Mesothelial cell of epicardium (in vitro differentiated cells): Measurements from ENCODE around the gene CSNK1D. TPM values are rescaled to one million over a fixed set of nuclear protein-coding genes. Genes with fewer than 3 reads are reported as not detected.

ENCODE experiments used
- DNase-seq, 2 experiments: peaks; one replicate each; pipeline ENCODE4 v3.0.0; 2021; ENCODE audit warnings: low spot score in 2 of 2; ENCODE audit not compliant: unreplicated experiment in 2 of 2
- H3K27ac Mint-ChIP-seq: 2 replicates; pipeline ENCODE4 v1.8.0; 2021; ENCODE audit warnings: mixed read lengths
- H3K27me3 Mint-ChIP-seq: 2 replicates; pipeline ENCODE4 v1.8.0; 2021; ENCODE audit warnings: low read depth, mixed read lengths
- H3K36me3 Mint-ChIP-seq: 2 replicates; pipeline ENCODE4 v1.8.0; 2021; ENCODE audit warnings: mixed read lengths
- H3K4me1 Mint-ChIP-seq: 2 replicates; pipeline ENCODE4 v1.8.0; 2021; ENCODE audit warnings: mixed read lengths
- H3K4me3 Mint-ChIP-seq: 2 replicates; pipeline ENCODE4 v1.8.0; 2021; ENCODE audit warnings: mild to moderate bottlenecking, moderate library complexity, mixed read lengths
- H3K9me3 Mint-ChIP-seq: 2 replicates; pipeline ENCODE4 v1.8.0; 2021; ENCODE audit warnings: mixed read lengths
- CTCF ChIP-seq: fragments of 200-600 bp; sonication (generic); IDR thresholded peaks from one replicate; pipeline ENCODE4 v1.5.0; 2021; ENCODE audit warnings: antibody characterized with exemption; ENCODE audit not compliant: unreplicated experiment
- total RNA-seq: library from RNA; stranded (reverse); gene quantifications from 3 replicates; pipeline ENCODE4 v1.2.1, GENCODE V29; 2021

CSNK1D gene
- total RNA-seq, 1 donor from 2014 or later, result 204 TPM

GRCh38 chr17:82304826-82305726 lies 31.6 kb upstream of the CSNK1D start:
- H3K4me3 Mint-ChIP-seq, result no peak overlapping the region
- peaks cover 13% of the 10 kb centered on the region for H3K27me3 Mint-ChIP-seq
- H3K36me3 Mint-ChIP-seq, result no peaks in the 10 kb centered on the region
- H3K27ac Mint-ChIP-seq, result peak overlapping the region; percentile 50
- H3K4me1 Mint-ChIP-seq, result peaks cover 25% of the 10 kb centered on the region
- H3K9me3 Mint-ChIP-seq, result no peaks in the 10 kb centered on the region
- no peak for DNase-seq
- TF ChIP-seq CTCF, result no peak

- no peak for TF ChIP-seq CTCF
- no peaks in the 10 kb centered on the region for H3K36me3 Mint-ChIP-seq
- H3K4me3 Mint-ChIP-seq, result no peak overlapping the region
- no peaks in the 10 kb centered on the region for H3K9me3 Mint-ChIP-seq
- H3K27ac Mint-ChIP-seq, result peak overlapping the region; percentile 50
- H3K27me3 Mint-ChIP-seq, result peaks cover 10% of the 10 kb centered on the region
- H3K4me1 Mint-ChIP-seq, result peaks cover 25% of the 10 kb centered on the region
- DNase-seq, result no peak
Observed at GRCh38 chr17:82303944-82304808, 30.7 kb upstream of the CSNK1D start.

- no peak overlapping the region for H3K27ac Mint-ChIP-seq
- no peaks in the 10 kb centered on the region for H3K9me3 Mint-ChIP-seq
- TF ChIP-seq CTCF, result no peak
- no peak for DNase-seq
- no peak overlapping the region for H3K4me3 Mint-ChIP-seq
- H3K27me3 Mint-ChIP-seq, result peaks cover 8% of the 10 kb centered on the region
- no peaks in the 10 kb centered on the region for H3K36me3 Mint-ChIP-seq
- H3K4me1 Mint-ChIP-seq, result peaks cover 27% of the 10 kb centered on the region
Observed at GRCh38 chr17:82302991-82303943, 29.8 kb upstream of the CSNK1D start.

GRCh38 chr17:82302568-82302963 lies 29.1 kb upstream of the CSNK1D start:
- Mint-ChIP-seq H3K27me3 (peaks cover 8% of the 10 kb centered on the region), H3K4me1 (peaks cover 34% of the 10 kb centered on the region), H3K36me3 (no peaks in the 10 kb centered on the region), H3K27ac (no peak overlapping the region), H3K9me3 (no peaks in the 10 kb centered on the region), H3K4me3 (no peak overlapping the region)
- DNase-seq, result no peak
- TF ChIP-seq CTCF, result no peak
